NCI-H510A (cell line): Measurements from ENCODE around the gene MT2A.
"Not testable (repeated sequence)": the region's sequence is repeated elsewhere in the genome, so short reads cannot be mapped to it uniquely, and the experiment has no call there.

ENCODE experiments used
- DNase-seq: peaks from one replicate; lab custom pipeline; 2025; lab: John Stamatoyannopoulos, UW

MT2A gene

DNA sequence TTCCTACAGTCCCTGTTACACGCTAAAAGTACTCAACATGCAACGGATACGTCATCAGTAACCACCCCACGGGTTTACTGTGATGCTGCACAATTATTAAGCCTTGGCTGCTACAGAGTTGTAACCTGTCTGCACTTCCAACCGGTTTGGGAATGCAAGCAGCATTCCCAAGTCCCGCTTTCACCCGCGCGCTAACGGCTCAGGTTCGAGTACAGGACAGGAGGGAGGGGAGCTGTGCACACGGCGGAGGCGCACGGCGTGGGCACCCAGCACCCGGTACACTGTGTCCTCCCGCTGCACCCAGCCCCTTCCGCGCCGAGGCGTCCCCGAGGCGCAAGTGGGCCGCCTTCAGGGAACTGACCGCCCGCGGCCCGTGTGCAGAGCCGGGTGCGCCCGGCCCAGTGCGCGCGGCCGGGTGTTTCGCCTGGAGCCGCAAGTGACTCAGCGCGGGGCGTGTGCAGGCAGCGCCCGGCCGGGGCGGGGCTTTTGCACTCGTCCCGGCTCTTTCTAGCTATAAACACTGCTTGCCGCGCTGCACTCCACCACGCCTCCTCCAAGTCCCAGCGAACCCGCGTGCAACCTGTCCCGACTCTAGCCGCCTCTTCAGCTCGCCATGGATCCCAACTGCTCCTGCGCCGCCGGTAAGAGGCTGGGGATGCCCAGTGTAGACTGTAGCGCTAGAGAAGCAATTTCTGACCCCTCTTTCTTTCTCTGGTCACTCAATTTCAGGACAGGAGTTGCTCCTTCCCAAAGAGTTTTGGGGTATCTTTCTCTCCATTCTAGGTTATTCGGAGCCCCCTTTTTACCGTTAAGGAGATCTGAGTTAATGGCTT is at the start of gene MT2A:
TSS of gene MT2A (plus strand) at position 542 of the 833 bp plus-strand sequence. CDS start at position 614, 72 bp downstream.
- DNase-seq: peak; percentile 92

DNA sequence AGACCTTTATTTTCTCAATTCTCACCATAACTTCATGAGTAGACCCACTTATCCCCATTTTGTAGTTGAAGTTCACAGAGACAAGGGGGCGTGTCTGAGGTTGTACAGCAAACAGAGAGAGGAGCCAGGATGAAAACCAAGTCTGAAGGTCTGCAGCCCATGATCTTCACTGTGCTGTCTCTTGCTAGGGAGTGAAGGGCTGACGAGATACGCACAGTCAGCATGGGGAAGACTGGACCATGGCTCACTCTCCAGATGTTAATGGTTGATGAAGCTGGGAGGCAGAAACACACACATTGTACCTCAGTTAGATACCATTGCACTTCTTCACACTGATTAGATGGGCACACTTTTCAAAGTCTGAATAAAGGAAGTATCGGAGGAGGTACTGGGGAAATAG is 49.3 kb upstream of the MT2A start:
- DNase-seq: no peak

DNA sequence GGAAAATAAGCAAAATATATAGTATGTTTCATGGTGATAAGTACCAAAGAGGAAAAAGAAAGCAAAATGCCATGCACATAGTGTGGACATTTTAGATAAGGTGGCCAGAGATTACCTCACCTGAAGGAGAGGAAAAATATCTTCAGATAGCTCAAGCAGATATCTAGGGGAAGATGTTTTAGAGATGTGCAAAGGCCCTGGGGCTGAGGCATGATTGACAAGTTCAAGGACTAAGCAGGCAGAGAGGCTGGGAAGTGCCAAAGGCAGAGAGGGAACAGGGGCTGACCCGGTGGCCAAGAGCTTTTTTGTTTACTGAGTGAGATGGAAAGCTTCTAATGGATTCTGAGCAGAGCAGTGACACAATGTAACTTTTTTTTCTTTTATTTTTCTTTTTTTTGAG is 47.9 kb upstream of the MT2A start:
- DNase-seq: no peak

DNA sequence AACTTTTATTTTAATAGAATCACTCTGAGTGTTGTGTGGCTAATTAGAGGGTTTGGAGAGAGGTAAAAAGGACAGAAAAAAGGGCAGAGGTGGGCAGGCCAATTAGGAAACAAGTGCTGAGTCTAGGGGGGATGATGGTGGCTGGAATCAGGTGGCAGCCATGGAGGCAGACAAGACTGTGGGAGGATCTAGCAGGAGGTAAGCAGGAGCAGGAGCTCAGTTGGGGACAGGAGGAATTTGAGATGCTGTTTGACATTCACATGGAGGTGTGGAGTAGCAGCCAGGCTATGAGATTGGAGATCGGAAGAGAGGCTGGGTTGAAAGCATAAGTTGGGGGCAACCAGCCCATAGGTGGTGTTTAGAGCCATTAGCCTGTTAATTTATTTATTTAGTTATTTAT is 47.3 kb upstream of the MT2A start:
- DNase-seq: no peak

DNA sequence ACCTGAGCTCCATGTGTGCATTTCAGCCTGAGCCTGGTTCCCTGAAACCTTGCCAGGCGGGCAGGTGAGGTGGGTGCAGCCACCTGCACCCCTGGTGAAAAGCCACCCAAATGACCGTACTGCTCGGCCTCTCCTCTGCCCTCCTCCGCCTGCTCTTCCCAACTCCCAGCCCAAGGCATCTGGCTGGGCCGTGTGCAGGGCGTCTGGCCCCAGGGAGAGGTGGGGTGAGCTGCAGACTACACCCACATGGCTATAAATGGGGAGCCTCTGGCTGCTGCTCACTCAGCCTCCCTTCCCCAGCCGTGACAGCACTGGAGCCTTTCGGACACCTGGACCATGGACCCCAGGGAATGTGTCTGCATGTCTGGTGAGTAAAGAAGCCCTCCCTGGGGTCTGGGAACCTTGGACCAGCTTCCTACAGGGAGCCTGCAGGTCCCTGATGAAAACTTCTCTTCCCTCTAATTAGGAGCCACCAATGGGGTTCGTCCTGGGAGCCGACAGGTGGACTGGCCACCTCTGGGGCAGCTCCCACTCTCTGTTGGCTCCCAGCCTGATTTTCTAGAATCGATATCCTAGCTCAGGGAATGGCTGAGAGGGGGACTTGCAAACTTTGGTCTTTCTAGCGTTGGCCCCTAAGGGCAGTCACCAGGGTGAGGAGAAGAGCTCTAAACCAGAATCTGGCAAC is 43.4 kb upstream of the MT2A start, which contains the start of gene MT4:
TSS of gene MT4 (plus strand) at position 281 of the 685 bp plus-strand sequence. CDS start at position 337, 56 bp downstream.
- no peak for DNase-seq

DNA sequence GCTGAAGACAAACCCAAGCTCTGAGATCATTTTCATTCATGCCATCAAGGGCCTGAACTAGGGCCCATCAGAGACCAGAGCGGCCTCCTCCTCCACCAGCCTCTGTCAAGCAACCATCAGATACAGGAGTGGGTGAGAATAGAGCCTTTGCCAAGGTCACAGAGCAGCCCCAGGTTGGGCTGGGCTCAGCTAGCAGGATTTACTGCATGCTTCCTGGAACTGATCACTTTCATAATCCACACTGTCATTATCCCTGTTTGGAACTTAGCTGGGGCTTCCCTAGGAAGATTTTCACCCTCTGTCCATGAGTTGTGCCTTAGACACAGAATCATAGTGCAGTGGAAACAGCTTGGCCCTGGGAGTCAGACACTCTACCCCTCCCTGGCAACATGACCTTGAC is 38.4 kb upstream of the MT2A start:
- no peak for DNase-seq

DNA sequence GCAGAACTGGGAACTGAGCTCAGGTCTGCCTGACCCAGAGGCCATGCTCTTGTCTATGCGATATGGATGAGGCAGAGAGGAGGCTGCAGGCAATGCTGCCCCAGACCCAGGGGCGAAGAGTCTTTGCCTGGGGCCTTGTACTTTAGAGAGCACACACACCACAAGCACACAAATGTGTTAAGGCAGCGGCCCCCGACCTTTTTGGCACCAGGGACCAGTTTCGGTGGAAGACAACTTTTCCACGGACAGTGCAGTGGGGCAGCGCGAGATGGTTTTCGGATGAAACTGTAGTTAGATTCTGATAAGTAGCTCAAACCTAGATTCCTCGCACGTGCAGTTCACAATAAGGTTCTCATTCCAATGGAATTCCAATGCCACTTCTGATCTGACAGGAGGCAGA is 36.9 kb upstream of the MT2A start:
- DNase-seq: no peak

DNA sequence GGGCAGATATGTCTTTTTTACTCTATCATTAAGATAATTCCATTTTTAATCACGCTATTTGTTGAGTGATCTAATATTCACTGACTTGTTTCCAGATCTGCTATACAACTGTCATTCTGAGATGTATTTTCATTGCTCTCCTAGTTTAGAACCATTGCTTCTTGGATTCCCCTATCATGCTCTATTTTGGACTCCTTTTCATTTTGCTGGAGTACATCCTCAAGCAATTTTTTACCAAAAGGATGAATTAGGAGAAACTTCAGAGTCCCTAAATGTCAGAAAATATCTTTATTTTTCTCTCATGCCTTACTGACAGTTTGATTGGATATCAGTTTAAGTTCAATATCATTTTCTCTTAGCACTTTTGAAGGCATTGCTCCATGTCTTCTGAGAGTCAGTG is 33.8 kb upstream of the MT2A start:
- no peak for DNase-seq

DNA sequence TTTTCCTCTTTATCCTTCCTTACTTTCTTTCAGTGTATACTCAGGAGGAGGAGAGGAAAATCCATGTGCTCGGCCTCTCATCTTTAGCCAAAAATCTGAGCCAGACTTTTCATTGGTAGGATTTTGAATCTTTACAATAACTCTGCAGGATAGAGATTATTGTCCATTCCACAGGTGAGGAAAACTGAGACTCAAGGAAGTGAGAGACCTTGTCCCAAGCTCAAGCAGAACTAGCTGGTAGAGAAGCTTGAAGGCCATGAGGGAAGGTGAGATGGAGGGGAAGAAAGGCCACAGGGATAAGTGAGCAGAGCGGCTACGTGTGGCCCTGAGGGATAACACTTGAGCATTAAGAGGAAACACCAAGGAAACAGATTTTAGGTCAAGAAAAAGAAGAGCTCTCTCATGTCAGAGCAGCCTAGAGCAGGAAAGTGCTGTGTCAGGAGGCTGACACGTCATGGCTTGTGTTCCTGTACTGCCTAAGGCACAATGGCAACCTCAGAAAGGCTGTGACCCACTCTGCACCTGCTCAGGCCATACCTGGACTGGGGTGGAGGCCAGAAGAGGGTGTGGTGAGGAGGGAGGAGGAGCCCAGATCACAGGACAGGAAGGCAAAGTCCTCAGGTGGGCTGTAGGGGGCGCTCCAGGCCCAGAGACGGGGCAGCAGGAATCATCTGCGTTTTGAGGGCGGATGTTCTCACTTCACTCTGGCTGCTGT is 31.6 kb upstream of the MT2A start:
- no peak for DNase-seq

DNA sequence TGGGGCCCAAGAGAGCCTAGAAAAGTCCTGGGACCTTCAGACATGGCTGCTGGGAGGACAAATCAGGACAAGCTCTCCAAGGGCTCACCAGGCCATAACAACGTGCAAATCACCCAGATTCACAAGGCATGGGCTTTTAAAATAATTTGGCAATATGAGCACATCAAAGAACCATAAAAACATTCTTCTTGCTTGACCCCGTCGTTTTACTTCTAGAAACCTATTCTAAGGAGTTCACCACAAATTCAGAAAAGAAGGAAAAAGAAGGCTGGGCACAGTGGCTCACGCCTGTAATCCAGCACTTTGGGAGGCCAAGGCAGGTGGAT is 31.1 kb upstream of the MT2A start:
- DNase-seq: no peak

DNA sequence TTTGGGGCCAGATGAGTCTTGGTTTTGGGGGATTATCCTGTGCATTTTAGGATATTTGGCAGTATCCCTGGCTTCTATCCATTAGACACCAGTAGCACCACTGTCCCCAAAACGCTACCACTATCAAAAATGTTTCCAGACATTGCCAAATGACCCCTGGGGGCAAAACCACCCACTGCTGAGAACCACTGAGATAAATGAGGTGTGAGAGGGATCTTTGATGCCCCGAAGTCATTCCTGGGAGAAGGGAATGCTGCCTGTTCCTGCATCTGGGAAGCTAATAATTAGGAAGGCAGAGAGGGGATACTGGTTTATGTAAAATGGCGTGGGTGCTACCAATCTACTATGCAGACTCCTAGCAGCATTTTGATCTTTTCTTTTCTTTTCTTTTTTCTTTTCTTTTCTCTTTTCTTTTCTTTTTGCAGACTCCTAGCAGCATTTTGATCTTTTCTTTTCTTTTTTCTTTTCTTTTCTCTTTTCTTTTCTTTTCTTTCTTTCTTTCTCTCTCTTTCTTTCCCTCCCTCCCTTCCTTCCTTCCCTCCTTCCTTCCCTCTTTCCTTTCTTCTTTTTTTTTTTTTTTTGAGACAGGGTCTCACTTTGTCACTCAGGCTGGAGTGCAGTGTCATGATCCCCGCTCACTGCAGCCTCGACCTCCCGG is 27.9 kb upstream of the MT2A start:
- no peak for DNase-seq

DNA sequence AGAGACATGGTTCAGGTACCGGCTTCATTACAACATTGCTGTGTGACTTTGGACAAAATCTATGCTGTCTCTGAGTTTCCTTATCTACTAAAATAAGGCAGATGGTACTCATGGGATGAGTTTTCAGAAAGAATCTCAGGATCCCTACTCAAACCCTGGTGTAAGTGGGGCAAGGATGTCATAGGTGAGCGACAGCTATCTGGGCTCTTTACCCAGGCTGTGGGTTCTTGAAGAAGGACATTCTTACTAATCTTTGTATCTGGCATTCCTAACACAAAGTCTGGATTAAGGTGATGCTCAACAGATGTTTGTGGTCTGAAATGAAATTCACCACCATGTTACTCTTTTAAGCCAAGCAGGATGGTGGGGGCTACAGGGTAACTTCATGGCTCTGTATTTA is 25.5 kb upstream of the MT2A start:
- not testable (repeated sequence) for DNase-seq

DNA sequence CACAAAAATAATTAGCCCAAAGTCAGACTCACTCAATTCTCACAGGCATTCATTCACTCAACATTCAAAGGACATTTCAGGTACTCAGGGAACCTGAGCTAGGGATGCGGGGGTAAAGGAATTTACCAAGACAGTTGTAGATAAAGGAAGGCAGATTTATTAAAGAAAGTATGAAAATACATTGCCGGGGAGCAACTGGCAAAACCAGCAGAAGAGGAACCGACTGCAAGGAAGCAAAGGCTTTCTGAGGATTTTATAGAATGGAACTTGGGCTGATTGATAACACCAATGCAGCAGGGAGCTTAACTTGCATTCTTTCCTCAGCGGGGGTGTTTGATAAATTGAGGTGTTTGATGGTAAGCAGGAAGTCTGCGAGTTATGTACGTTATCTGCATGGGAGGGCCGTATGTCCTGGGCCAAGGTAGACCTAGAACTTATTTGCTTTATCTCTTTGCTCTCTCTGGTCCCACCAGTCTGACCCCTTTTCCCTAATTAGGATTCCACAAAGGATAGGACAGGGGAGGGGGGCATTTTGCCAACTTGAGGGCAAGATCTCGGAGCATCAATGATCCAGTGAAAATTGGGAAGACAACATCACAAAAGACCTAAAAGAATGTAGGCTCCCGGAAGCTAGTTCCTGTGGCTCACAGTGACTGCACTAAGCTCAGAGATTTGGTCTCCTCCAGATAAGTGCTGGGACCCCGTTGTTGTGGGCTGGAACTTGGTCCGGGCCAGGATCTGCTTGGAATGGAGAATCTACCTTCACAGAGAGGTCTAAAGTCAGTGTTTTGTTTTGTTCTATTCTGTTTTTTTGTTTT is 24.8 kb upstream of the MT2A start:
- no peak for DNase-seq

DNA sequence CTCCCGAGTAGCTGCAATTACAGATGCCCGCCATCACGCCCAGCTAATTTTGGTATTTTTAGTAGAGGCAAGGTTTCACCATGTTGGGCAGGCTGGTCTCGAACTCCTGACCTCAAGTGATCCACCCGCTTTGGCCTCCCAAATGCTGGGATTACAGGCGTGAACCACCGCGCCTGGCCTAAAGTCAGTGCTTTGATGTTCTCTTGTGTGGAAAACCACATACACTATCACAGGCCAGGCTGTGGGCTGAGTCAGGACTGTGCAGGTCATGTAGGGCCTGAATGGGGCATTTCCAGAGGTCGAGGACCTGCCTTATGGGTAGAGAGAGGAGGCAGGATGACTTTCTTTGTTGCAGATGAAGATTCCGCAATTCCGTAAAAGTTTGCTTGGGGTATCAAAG is 24.1 kb upstream of the MT2A start:
- DNase-seq: no peak

DNA sequence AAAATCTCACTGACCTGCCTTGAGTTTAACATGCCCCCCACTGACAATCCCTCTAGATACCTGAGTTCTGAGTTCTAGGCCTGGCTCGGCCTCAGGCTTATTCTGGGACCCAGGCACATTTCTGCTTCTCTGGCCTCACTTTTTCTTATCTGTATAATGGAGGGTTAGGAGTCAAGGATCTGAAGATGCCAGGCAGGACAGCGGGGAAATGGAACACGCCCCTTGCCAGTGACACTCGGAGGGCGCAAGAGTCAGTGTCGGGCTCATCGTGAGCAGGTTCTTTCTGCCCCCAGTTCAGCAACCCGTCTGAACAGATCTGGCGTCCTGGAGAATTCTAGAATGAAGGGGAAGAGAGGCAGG is 19.6 kb upstream of the MT2A start:
- no peak for DNase-seq

DNA sequence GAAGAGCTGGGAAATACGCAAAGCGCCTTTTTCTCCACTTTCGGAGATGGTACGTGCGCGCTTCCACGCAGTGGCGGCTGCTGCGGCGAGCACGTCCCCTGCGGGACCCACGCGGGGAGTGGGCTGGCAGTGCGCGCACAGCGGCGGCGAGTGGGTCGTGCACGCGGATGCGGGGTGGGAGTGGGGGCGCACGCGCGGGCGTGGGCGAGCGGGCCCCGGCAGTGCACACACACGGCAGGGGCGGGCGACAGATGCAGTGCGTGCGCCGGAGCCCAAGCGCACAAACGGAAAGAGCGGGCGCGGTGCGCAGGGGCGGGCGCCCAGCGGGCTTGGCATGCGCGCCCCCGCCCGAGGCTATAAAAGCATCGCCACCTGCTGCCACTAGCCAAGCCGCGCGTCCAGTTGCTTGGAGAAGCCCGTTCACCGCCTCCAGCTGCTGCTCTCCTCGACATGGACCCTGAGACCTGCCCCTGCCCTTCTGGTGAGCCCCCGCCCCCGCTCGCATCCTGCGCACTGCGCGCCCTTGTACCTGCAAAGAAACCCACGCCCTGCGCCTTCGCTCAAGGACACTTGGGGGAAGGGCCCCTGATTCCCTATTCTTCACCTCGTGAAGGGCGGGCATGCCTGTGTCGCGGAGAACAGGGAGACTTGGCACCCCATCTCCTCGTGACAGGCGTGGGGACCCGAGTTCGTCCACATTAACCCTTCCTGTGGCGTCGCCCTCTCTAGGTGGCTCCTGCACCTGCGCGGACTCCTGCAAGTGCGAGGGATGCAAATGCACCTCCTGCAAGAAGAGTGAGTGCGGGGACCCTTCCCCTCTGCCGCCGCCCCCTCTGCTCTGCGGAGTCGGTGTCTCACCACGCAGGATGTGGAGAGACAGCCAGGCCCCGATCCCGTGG is 19.0 kb upstream of the MT2A start, which contains the start of gene MT3:
TSS of gene MT3 (plus strand) at position 388 of the 899 bp plus-strand sequence. CDS start at position 451, 63 bp downstream.
- peak; percentile 56 for DNase-seq

DNA sequence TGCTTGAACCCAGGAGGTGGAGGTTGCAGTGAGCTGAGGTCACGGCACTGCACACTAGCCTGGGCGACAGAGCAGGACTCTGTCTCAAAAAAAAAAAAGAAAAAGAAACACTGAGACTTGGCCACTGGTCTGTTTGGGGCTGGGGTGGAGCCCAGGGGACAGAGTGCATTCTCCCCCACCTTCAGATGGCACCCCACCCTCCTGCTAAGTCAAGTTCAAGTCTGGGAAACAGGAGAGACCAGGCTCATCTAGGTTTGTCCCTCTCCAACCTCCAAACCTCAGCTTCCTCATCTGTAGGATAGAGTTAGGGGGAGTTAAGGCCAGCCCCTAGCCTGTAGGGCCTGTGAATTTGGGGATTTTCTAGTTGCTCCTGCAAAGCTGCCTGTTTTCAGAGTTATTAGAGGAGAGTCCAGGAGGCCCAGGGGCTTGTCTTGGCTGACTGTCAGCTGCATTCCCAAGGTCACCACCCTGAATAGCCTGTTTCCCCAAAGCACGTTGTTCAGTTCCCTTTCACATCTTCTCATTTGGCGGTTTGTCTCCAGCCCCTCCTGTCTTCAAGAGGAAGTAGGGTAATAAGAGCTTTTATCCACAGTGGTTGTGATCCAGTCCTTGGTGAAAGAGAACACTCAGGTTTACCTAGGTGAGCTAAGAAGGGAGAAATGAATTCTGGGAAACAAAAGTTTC is 16.9 kb upstream of the MT2A start:
- no peak for DNase-seq

DNA sequence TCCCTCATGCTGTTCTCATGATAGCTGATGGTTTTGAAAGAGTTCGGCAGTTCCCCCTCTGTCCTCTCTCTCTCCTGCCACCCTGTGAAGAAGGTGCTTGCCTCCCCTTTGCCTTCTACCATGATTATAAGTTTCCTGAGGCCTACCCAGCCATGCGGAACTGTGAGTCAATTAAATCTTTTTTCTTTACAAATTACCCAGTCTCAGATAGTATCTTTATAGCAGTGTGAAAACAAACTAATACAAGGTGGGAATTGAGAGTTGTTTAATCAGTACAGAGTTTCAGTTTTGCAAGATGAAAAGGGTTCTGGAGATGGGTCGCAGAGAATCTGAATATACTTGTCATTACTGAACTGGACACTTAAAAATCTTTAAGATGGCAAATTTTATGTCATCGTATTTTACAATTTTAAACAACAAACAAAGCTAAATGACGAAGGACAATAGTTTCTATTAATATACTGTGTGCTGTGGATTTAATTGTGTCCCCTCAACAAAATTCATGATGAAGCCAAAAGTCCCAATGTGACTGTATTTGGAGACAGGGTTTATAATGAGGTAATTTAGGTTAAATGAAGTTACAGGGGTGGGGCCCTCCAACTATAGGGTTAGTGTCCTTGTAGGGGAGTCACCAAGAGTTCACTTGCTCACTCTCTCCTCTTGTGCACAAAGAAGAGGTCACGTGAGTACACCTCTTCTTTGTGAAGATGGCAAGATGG is 14.7 kb upstream of the MT2A start:
- no peak for DNase-seq

DNA sequence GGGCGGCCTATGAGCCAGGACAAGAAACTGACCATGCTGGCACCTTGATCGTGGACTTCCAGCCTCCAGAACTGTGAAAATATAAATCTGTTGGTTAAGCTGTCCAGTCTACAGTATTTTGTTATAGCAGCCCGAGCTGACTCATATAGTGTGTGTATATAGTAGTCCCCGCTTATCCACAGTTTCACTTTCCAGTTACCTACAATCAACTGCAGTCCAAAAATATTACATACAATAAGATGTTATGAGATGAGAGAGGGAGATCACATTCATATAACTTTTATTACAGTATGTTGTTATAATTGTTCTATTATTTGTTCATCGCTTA is 14.1 kb upstream of the MT2A start:
- no peak for DNase-seq
